Gastrocnemius medialis (tissue), 4 donors: Measurements from ENCODE around the gene WDR91.

Experiments used
- POLR2A ChIP-seq, 2 donors: fragments of 450-650 bp; IDR thresholded peaks; one replicate each; pipeline ENCODE4 v1.6.1; 2017; ENCODE audit warnings: antibody characterized with exemption in 2 of 2, mild to moderate bottlenecking in 2 of 2, moderate library complexity in 2 of 2
- TF ChIP-seq, protein P1 (sequence below), 5 experiments: fragments of 450-650 bp in 3 of 5; fragments of 200-600 bp in 2 of 5; sonication (generic) in 2 of 5; IDR thresholded peaks in 4 of 5; conservative IDR thresholded peaks in 1 of 5; 1 replicate in 4 of 5; 2 replicates in 1 of 5; pipeline ENCODE4 v1.5.1; 2016 to 2019; ENCODE audit warnings: antibody characterized with exemption in 5 of 5, mild to moderate bottlenecking in 3 of 5, moderate library complexity in 3 of 5

DNA sequence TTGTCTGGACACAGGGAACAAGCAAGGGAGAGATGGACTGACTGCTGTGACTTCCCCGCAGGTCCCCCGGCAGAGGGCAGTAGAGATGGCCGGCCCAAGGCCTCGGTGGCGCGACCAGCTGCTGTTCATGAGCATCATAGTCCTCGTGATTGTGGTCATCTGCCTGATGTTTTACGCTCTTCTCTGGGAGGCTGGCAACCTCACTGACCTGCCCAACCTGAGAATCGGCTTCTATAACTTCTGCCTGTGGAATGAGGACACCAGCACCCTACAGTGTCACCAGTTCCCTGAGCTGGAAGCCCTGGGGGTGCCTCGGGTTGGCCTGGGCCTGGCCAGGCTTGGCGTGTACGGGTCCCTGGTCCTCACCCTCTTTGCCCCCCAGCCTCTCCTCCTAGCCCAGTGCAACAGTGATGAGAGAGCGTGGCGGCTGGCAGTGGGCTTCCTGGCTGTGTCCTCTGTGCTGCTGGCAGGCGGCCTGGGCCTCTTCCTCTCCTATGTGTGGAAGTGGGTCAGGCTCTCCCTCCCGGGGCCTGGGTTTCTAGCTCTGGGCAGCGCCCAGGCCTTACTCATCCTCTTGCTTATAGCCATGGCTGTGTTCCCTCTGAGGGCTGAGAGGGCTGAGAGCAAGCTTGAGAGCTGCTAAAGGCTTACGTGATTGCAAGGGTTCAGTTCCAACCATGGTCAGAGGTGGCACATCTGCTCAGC lies 46.8 kb downstream of the WDR91 start:
- TF ChIP-seq, protein P1, sequence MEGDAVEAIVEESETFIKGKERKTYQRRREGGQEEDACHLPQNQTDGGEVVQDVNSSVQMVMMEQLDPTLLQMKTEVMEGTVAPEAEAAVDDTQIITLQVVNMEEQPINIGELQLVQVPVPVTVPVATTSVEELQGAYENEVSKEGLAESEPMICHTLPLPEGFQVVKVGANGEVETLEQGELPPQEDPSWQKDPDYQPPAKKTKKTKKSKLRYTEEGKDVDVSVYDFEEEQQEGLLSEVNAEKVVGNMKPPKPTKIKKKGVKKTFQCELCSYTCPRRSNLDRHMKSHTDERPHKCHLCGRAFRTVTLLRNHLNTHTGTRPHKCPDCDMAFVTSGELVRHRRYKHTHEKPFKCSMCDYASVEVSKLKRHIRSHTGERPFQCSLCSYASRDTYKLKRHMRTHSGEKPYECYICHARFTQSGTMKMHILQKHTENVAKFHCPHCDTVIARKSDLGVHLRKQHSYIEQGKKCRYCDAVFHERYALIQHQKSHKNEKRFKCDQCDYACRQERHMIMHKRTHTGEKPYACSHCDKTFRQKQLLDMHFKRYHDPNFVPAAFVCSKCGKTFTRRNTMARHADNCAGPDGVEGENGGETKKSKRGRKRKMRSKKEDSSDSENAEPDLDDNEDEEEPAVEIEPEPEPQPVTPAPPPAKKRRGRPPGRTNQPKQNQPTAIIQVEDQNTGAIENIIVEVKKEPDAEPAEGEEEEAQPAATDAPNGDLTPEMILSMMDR (IDR thresholded peaks at IDR 0.05 in 4 of 5, conservative IDR thresholded peaks at IDR 0.05 in 1 of 5) = peak; percentile 49 to 90 (median 79)
- peak; percentile 58 to 60 for TF ChIP-seq POLR2A (IDR thresholded peaks at IDR 0.05)
